ENCODE data around the gene PTPRH. TPM values are rescaled to one million over a fixed set of nuclear protein-coding genes. Genes with fewer than 3 reads are reported as not detected.

The PTPRH gene
- total RNA-seq, 2 experiments from 2014 or later, result not detected

DNA sequence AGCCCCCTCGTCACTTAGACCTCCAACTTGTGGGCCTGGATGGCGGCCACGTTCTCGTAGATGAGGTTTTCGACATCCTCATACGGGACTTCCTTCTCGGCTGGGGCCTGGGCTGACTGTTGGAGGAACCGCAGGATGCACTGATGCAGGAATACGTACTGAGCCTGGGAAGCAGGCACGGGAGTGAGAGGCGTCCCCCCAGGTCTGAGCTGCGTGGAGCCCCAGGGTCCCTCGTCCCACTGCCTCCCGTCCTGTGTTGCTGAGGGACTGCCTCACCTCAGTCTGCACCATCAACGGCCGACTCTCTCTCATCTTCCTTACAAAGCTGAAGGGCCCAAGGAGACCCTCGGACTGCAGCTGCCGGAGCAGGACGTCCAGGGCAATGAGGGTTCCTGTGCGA lies 27.6 kb downstream of the PTPRH start:
- H4K20me1 ChIP-seq (ENCODE audit: insufficient read depth, low read length), result no peaks in the 10 kb centered on the region
- peaks cover 14% of the 10 kb centered on the region for H3K4me1 ChIP-seq (ENCODE audit: insufficient read depth, low read length, poor library complexity, severe bottlenecking)
- DNase-seq (ENCODE audit: low spot score), result no peak
- no peak overlapping the region for H2AFZ ChIP-seq (ENCODE audit: low read length)
- no peak overlapping the region for H3K27ac ChIP-seq (ENCODE audit: low read depth, low read length, poor library complexity, severe bottlenecking)
- POLR2A ChIA-PET, result no interaction called here
- CTCF ChIA-PET (ENCODE audit: unreplicated experiment), result no interaction called here
- BruUV-seq (replicated peaks), result no TSS peak
- intact Hi-C loops (cut with micrococcal nuclease; ENCODE audit: unreplicated experiment), result no loop called here
- H3K9me3 ChIP-seq (ENCODE audit: low read length), result no peaks in the 10 kb centered on the region
- H3K79me2 ChIP-seq (ENCODE audit: insufficient read depth, low read depth, low read length), result no peaks in the 10 kb centered on the region
- H3K4me2 ChIP-seq (ENCODE audit: low read length), result no peak overlapping the region
- no peak overlapping the region for H3K4me3 ChIP-seq (ENCODE audit: low read depth, low read length, poor library complexity, severe bottlenecking)
- no peak for TF ChIP-seq EZH2phosphoT487 (IDR thresholded peaks at IDR 0.05; ENCODE audit: borderline replicate concordance, low read depth, low read length)
- TF ChIP-seq, protein P1, sequence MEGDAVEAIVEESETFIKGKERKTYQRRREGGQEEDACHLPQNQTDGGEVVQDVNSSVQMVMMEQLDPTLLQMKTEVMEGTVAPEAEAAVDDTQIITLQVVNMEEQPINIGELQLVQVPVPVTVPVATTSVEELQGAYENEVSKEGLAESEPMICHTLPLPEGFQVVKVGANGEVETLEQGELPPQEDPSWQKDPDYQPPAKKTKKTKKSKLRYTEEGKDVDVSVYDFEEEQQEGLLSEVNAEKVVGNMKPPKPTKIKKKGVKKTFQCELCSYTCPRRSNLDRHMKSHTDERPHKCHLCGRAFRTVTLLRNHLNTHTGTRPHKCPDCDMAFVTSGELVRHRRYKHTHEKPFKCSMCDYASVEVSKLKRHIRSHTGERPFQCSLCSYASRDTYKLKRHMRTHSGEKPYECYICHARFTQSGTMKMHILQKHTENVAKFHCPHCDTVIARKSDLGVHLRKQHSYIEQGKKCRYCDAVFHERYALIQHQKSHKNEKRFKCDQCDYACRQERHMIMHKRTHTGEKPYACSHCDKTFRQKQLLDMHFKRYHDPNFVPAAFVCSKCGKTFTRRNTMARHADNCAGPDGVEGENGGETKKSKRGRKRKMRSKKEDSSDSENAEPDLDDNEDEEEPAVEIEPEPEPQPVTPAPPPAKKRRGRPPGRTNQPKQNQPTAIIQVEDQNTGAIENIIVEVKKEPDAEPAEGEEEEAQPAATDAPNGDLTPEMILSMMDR (conservative IDR thresholded peaks at IDR 0.05; ENCODE audit: low read length), result no peak
- no peaks in the 10 kb centered on the region for H3K36me3 ChIP-seq (ENCODE audit: insufficient read depth, low read length)
- H3K9me2 ChIP-seq (ENCODE audit: insufficient read depth, low read length), result no peaks in the 10 kb centered on the region

DNA sequence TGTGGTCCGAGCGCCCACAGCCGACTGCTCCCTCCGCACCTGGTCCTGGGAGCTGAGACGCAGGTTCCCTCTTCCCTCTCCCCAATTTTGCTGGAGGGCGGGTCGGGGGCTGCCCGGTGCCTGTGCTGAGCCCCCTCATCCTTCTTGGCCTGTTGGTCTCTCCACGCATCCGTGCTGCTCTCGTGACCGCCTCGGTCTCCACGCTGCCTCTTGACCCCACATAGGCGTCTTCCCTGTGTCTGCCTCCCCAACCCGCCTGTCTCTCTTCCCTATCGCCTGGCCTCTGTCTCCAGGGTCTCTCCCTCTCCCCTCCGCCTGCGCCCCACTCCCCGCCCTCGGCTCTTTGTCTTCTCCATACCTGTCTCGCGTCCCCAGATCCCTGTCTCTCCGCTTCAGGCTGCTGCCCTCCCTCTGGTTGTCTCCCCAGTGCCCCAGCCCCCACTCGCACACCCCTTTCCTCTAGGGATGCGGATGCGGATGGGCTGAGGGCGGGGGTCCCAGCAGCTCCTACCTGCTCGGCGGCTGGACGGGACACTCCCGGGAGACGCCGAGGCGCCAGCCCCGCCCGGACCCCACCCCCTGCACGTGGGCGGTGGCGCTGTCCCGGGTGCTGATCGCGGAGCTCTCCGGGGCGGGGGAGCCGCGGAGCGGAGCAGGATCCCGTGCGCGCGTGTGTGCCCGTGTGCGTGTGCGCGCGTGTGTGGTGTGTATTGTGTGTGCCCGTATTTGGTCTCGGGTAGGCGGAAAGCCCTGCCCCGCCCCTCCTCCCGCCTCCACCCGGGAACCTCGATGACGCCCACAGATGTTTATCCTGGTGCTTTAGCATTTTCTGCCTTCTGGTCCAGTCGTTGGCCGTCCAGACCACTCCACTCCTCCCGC lies 29.5 kb downstream of the PTPRH start, which contains the start of gene SYT5:
Gene SYT5 (minus strand): TSS at position 684 of the 879 bp plus-strand sequence. CDS start 1,248 bp downstream, outside the sequence.
- H4K20me1 ChIP-seq (ENCODE audit: insufficient read depth, low read length), result no peaks in the 10 kb centered on the region
- H2AFZ ChIP-seq (ENCODE audit: low read length), result peak within 1 kb of the TSS; percentile 10; the same call in 1 of the 2 replicates

More for the DNA sequence above, 29.5 kb downstream of the PTPRH start, which contains the start of gene SYT5:
- CTCF ChIA-PET (ENCODE audit: unreplicated experiment), result no interaction called here
- intact Hi-C loops (cut with micrococcal nuclease; ENCODE audit: unreplicated experiment), result loop anchor here (2.0 kb wide), 1 partner anchor 79 kb away; the partner anchor contains the start of gene PPP6R1
- peak; percentile 29 for DNase-seq (ENCODE audit: low spot score)
- POLR2A ChIA-PET, result no interaction called here
- TF ChIP-seq, protein P1 (conservative IDR thresholded peaks at IDR 0.05; ENCODE audit: low read length), result no peak
- TF ChIP-seq EZH2phosphoT487 (IDR thresholded peaks at IDR 0.05; ENCODE audit: borderline replicate concordance, low read depth, low read length), result no peak
- Histone ChIP-seq H3K4me2 (ENCODE audit: low read length) (peak within 1 kb of the TSS; percentile 75), H3K27ac (ENCODE audit: low read depth, low read length, poor library complexity, severe bottlenecking) (no peak within 1 kb of the TSS), H3K4me1 (ENCODE audit: insufficient read depth, low read length, poor library complexity, severe bottlenecking) (peaks cover 19% of the 10 kb centered on the region), H3K36me3 (ENCODE audit: insufficient read depth, low read length) (no peaks in the 10 kb centered on the region), H3K9me2 (ENCODE audit: insufficient read depth, low read length) (no peaks in the 10 kb centered on the region), H3K9me3 (ENCODE audit: low read length) (no peaks in the 10 kb centered on the region), H3K4me3 (ENCODE audit: low read depth, low read length, poor library complexity, severe bottlenecking) (peak within 1 kb of the TSS; percentile 65), H3K79me2 (ENCODE audit: insufficient read depth, low read depth, low read length) (no peaks in the 10 kb centered on the region)
- no TSS peak for BruUV-seq (replicated peaks)
